NT2/D1 (cell line): ENCODE data around the gene MAGI1.
"Not testable (repeated sequence)": the region's sequence is repeated elsewhere in the genome, so short reads cannot be mapped to it uniquely, and the experiment has no call there.

Experiments
- SUZ12 ChIP-seq: IDR thresholded peaks from 2 replicates; pipeline ENCODE4 v1.6.1; 2011; ENCODE audit not compliant: insufficient read length, insufficient read depth; ENCODE audit errors: extremely low read depth
- ZNF274 ChIP-seq: IDR thresholded peaks from 2 replicates; pipeline ENCODE4 v1.6.1; 2011; ENCODE audit warnings: mild to moderate bottlenecking, low read depth, low read length

DNA sequence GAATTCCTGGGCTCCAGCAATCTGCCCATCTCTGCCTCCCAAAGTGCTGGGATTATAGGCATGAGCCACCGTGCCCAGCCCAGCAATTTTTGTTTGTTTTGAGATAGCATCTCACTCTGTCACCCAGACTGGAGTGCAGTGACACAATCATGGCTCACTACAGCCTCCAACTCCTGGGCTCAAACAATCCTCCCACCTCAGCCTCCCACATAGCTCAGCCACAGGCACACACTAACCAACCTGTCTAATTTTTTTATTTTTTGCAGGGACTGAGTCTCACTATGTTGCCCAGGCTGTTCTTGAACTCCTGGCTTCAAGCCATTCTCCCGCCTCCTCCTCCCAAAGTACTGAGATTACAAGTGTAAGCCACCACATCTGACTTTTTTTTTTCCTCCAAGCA, 7.6 kb upstream of the MAGI1 start:
- TF ChIP-seq ZNF274, SUZ12: not testable (repeated sequence)
